ENCODE data around the gene CPA4. TPM values are rescaled to one million over a fixed set of nuclear protein-coding genes. Genes with fewer than 3 reads are reported as not detected.
A peak's percentile ranks its signal among the peaks of the same experiment; 100 is the strongest.

The CPA4 gene
- total and polyA plus RNA-seq, 8 donors: 0.12 to 0.90 TPM; not detected in 6

DNA sequence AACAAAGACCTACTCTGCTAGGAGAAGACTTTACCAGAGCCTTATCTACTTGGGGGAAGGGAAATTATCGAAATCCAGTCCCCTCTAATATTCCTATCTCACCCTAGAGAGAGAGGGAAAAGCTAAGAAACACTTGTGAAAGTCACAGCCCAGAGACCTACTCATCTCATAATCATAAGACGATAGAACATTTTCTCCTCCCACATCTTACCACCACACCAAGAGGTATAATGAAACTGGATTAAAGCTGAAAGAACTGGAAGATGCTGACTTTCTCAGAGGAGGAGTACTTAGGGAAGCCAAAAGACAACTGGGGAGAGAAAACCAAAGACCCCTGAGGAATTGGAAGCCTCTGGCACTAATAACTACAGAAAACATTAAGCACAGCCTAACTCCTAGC, 40.9 kb downstream of the CPA4 start:
- no peak for DNase-seq
- H3K27ac ChIP-seq: no peak overlapping the region
- no peaks in the 10 kb centered on the region for H3K36me3 ChIP-seq
- intact Hi-C loops (cut with DNase I; ENCODE audit: low total_unique reads): no loop called here
- H3K9me3 ChIP-seq: no peaks in the 10 kb centered on the region
- H3K4me3 ChIP-seq: no peak overlapping the region
- no peaks in the 10 kb centered on the region for H3K4me1 ChIP-seq
- H3K27me3 ChIP-seq: no peaks in the 10 kb centered on the region
- TF ChIP-seq POLR2AphosphoS5 (IDR thresholded peaks at IDR 0.05) (no peak), EP300 (IDR thresholded peaks at IDR 0.05) (no peak)
- WGBS, 5 donors: 72 to 85% (median 81%) methylated on average over 2 of the region's 2 CpGs

DNA sequence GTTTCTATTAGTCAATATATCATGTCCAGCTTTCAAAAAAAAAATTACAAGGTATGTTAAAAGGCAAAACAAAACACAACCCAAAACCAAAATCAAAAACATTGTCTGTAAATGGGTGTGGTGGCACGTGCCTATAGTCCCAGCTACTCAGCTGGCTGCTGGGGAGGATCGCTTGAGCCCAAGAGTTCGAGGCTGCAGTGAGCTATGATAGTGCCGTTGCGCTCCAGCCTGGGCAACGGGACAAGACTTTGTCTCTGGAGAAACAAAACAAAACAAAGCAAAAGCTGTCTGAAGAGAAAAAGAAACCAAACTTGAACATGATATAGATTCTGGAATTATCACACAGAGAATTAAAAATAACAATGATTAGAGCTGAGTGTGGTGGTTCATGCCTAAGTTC, 41.3 kb downstream of the CPA4 start:
- no peaks in the 10 kb centered on the region for H3K27me3 ChIP-seq
- no peaks in the 10 kb centered on the region for H3K36me3 ChIP-seq
- 54 to 82% (median 66%) methylated on average over 6 of the region's 6 CpGs for WGBS, 5 donors
- peak in 1 of 2 donors; percentile 69 for DNase-seq
- intact Hi-C loops (cut with DNase I; ENCODE audit: low total_unique reads): no loop called here
- no peaks in the 10 kb centered on the region for H3K9me3 ChIP-seq
- H3K27ac ChIP-seq: no peak overlapping the region
- no peaks in the 10 kb centered on the region for H3K4me1 ChIP-seq
- no peak overlapping the region for H3K4me3 ChIP-seq
- TF ChIP-seq EP300 (IDR thresholded peaks at IDR 0.05) (no peak), POLR2A (IDR thresholded peaks at IDR 0.05) (no peak), POLR2AphosphoS5 (IDR thresholded peaks at IDR 0.05) (no peak), CTCF (IDR thresholded peaks at IDR 0.05) (no peak)

- Histone ChIP-seq H3K4me1 (no peaks in the 10 kb centered on the region), H3K4me3 (no peak overlapping the region), H3K36me3 (no peaks in the 10 kb centered on the region), H3K27ac (no peak overlapping the region), H3K9me3 (no peaks in the 10 kb centered on the region), H3K27me3 (no peaks in the 10 kb centered on the region)
- intact Hi-C loops (cut with DNase I; ENCODE audit: low total_unique reads): no loop called here
- WGBS, 5 donors: 78 to 87% (median 81%) methylated on average over 4 to 6 of the region's 6 CpGs
- TF ChIP-seq POLR2A (IDR thresholded peaks at IDR 0.05): no peak
- no peak for TF ChIP-seq POLR2AphosphoS5 (IDR thresholded peaks at IDR 0.05)
- TF ChIP-seq EP300 (IDR thresholded peaks at IDR 0.05): no peak
- no peak for TF ChIP-seq CTCF (IDR thresholded peaks at IDR 0.05)
- DNase-seq: no peak
Observed at GRCh38 chr7:130337410-130337971, 44.5 kb downstream of the CPA4 start.

DNA sequence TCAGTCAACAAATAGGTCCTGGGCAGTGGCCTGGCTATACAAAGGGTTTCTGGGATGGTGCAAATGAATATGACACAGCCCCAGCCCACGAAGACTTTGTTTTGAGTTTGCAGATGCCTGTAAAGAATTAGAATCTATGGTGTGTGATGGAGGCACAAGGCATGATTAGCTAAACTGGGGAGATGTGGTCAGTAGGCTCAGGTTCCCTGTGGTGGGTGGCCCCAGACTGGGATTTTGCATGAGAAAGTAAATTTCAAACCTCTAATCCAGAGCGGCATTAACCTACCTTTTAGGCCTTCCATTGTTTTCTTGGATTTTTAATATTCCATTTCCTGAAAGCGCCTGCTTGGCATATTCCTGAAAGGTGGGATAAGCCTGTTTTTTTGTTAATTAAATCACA, 45.3 kb downstream of the CPA4 start:
- H3K27ac ChIP-seq: no peak overlapping the region
- TF ChIP-seq CTCF (IDR thresholded peaks at IDR 0.05): no peak
- TF ChIP-seq POLR2A (IDR thresholded peaks at IDR 0.05): no peak
- no peak for TF ChIP-seq EP300 (IDR thresholded peaks at IDR 0.05)
- TF ChIP-seq POLR2AphosphoS5 (IDR thresholded peaks at IDR 0.05): no peak
- H3K4me1 ChIP-seq: no peaks in the 10 kb centered on the region
- H3K27me3 ChIP-seq: no peaks in the 10 kb centered on the region
- WGBS, 5 donors: 88 to 93% (median 90%) methylated on average over 3 of the region's 3 CpGs
- no peaks in the 10 kb centered on the region for H3K36me3 ChIP-seq
- intact Hi-C loops (cut with DNase I; ENCODE audit: low total_unique reads): no loop called here
- H3K4me3 ChIP-seq: no peak overlapping the region
- H3K9me3 ChIP-seq: no peaks in the 10 kb centered on the region
- no peak for DNase-seq

- Histone ChIP-seq H3K27me3 (no peaks in the 10 kb centered on the region), H3K27ac (no peak overlapping the region), H3K4me1 (no peaks in the 10 kb centered on the region), H3K36me3 (no peaks in the 10 kb centered on the region), H3K9me3 (no peaks in the 10 kb centered on the region), H3K4me3 (no peak overlapping the region)
- 86 to 94% (median 89%) methylated on average over 4 of the region's 4 CpGs for WGBS, 5 donors
- no peak for TF ChIP-seq EP300 (IDR thresholded peaks at IDR 0.05)
- no peak for TF ChIP-seq POLR2A (IDR thresholded peaks at IDR 0.05)
- TF ChIP-seq CTCF (IDR thresholded peaks at IDR 0.05): no peak
- TF ChIP-seq POLR2AphosphoS5 (IDR thresholded peaks at IDR 0.05): no peak
- intact Hi-C loops (cut with DNase I; ENCODE audit: low total_unique reads): no loop called here
- no peak for DNase-seq
Observed at GRCh38 chr7:130341882-130342281, 48.9 kb downstream of the CPA4 start.
